NAMALWA (cell line): Measurements from ENCODE around the gene CAT.
"Not testable (repeated sequence)": the region's sequence is repeated elsewhere in the genome, so short reads cannot be mapped to it uniquely, and the experiment has no call there.

Experiments used
- DNase-seq: peaks from one replicate; pipeline ENCODE4 v3.0.0-alpha.2; 2015; ENCODE audit warnings: low spot score

The CAT gene

GRCh38 chr11:34438529-34439507 lies at the start of gene CAT:
Gene CAT (plus strand): TSS chr11:34438934. CDS start chr11:34439014, 80 bp downstream.
- DNase-seq, result peak; percentile 98

DNA sequence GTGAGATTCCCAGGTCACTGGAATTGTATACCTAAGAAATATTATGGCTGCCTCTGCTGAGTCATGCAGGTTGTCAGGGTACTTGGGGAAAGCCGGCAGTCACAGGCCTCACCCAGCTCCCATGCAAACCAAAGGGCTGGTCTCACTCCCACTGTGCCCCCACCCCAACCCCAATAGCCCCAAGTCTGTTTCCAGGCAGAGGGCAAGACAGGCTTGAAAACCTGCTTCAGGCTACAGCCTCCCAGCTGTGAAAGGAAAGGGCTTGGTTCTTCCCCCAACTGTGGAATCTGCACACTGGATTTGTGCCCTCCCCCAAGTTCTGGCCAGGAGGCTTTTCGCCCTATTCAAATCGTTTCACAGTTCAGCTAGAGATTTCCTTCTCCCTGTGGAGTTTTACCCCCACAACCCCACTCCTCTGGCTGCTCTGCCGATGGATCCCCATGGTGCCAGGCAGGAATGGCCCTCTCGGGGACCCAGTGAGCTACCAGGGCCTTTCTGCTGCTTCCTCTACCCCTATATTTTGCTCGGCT lies 43.9 kb upstream of the CAT start:
- no peak for DNase-seq

DNA sequence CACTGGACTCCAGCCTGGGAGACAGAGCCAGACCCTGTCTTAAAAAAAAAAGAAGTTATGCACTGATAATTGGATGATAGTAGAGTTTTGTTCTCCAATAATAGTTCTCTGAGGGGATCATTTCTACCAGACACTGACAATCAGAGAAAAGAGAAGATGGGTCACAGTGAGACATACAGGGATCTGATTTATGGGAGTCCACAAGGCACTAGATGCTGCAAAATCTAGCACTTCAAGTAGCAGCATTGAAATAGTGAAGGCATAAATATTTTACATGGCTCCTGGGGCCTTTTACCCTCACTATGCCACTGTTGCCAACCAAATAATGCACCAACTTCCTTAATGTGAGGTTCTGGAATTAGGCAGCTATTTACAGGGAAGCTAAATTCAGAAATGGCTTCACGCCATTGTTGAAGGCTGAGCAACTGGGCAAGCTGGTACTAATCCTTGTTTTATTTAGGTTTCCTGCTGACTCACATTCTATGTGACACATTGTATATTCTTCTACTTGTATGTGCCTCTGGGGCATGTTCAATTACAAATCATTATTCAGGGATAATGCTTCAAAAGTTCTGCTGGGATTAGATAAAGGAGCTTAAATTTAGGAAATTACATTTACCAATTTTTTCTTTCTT lies 42.7 kb upstream of the CAT start:
- no peak for DNase-seq

DNA sequence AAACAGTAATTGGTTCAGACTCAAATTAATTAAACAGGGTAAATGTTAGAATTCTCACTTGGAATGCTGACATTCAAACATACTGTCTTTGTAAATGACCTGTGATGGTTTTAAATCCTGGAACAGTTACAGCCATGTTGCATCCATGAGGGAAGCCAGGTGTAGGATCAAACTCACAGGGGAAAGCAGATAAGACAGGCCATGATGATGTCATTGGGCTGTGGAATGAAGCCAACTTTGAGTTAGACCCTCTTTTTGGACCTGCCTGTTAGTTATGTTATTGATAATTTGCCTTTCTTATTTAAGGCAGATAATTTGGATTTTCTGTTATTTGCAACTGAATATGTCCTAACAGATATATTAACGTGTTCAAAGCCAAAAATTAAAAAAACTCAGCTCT lies 41.6 kb upstream of the CAT start:
- no peak for DNase-seq

- DNase-seq, result no peak
Measured at GRCh38 chr11:34397811-34398210, 40.9 kb upstream of the CAT start.

DNA sequence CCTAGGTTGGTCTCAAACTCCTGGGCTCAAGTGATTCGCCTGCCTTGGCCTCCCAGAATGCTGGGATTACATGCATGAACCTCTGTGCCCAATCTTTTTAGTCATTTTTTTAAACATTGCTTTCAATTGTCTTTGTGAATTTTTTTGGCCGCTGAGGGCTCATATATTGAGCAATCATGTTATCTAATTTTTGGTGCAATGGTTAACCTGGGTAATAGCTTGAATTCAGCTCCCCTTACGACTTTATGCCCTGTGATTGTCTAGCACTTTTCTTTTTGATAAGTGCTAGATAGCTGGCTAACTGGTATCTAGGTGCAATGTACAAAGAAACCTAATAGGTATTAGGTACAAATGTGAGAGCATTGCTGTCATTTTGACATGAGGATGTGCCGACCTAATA lies 35.3 kb upstream of the CAT start:
- no peak for DNase-seq

DNA sequence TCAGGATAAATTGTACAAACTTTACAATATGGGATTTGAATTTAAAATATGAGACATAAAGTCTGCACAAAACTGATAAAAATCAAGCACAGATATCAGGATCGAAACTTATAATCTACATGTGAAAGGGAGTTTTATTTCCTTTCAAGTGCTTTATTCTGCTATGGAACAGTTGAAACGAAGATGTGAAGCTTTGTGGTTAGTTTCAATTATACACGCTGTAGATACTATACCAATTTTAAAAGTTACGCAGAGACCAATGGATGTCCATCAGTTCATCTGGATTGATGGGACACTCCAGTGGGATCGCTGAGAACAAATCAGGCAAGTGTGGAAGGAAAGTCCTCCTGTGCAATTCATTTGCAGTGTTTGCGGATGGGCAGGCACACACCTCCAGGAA lies 34.5 kb upstream of the CAT start:
- DNase-seq, result no peak

DNA sequence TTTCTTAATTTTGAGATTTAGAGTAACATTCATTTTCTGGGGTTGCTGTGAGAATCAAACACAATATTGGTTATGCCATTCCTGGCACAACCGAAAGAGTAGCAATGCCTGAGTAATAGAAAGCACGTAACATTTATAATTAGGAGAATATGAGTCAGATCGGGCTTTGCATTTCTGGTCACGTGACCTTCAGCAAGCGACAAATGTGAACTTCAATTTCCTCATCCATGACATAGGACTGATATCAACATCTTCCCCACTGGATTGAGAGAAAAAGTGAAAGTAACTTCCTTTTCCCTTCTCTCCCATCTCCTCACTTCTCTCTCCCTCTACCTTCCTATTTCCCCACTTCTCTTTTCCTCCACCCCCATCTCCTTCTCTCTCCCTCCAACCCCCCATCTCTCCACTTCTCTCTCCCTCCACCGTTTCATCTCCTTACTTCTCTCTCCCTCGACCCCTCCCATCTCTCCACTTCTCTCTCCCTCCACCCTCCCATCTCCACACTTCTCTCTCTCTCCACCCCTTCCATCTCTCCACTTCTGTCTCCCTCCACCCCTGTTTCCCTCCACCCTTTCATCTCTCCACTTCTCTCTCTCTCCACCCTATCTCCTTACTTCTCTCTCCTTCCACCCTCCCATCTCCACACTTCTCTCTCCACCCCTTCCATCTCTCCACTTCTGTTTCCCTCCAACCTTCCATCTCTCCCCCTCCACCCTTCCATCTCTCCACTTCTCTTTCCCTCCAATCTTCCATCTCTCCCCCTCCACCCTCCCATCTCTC lies 33.5 kb upstream of the CAT start:
- no peak for DNase-seq

- no peak for DNase-seq
Measured at GRCh38 chr11:34406413-34406812, 32.3 kb upstream of the CAT start.

- no peak for DNase-seq
Measured at GRCh38 chr11:34407121-34407813, 31.5 kb upstream of the CAT start.

- no peak for DNase-seq
Measured at GRCh38 chr11:34408580-34409172, 30.1 kb upstream of the CAT start.

- DNase-seq, result no peak
Measured at GRCh38 chr11:34411111-34411510, 27.6 kb upstream of the CAT start.

DNA sequence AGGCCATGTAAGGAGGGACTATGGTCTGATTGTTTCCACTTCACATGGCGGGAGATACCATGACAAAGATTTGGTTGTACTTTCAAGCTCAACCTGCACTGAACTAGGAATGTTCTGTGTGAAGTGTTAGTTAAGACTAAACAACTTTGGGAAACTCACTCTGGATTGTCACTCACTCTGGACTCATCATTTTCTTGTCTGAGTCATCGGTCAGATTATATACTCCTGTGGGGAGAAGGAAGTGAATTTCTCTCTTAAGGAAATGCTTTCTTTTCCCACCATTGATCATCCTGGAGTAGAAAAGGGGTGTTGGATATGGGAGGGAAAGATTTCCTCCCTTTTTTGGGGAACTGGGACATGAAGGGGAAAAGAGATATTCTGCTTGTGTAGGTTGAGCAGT lies 26.9 kb upstream of the CAT start:
- DNase-seq, result no peak

DNA sequence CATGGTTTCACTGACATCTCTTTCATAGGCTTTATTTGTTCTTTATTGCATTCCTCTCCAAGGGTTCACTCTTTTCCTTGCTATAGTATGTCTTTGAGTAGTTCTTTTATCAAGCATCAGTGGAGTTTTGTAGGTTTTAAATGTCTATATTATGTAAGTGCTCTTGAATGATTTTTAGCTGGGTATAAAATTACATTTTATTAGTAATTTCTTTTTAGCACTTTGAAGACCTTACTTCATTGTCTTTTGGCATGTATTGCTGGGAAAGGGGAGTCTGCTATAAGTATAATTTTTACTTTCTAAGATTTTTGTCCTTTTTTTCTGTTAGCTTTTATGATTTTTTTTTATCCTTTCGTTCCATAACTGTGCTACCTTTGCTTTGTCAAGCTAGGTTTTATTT lies 25.5 kb upstream of the CAT start:
- DNase-seq, result no peak

- DNase-seq, result no peak
Measured at GRCh38 chr11:34415538-34415937, 23.2 kb upstream of the CAT start.

GRCh38 chr11:34416088-34416487 lies 22.6 kb upstream of the CAT start:
- no peak for DNase-seq

GRCh38 chr11:34416766-34417165 lies 22.0 kb upstream of the CAT start:
- DNase-seq, result no peak

DNA sequence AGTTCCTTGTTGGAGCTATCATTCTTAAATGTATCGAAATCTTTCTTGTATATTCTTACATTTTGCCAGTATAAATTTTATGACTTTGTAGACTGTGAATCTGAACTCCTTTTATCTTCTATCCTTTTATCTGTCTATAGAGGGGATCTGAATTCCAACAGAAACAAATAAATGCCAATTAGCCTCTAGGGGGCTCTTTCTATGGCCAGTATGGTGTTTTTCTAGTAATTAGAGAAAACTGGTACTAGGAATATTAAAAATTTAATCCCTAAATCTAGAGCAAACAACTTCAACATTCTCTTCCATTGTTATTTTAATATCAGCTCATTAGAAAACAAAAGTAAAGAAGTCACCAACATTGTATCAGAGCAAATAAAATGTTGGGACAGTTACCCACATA lies 21.5 kb upstream of the CAT start:
- peak; percentile 13 for DNase-seq

DNA sequence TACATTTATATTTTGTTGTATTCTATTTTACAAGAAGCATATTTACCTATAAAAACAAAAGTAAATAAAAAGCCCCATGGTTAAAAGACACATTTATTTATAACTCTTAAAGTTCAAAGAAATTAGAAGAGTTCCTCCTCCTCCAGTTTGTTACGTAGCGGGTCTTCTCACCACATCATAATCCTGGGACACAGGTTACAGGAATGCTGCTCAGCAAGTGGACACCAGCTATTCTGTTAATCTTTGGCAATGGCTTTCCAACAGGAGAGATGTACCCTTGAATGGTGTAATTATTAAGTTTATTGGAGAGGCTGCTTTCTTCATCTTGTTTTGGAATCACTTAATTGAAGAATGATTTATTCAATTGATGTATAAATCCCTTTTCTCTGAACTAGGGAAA lies 19.6 kb upstream of the CAT start:
- no peak for DNase-seq

GRCh38 chr11:34423300-34423699 lies 15.4 kb upstream of the CAT start:
- DNase-seq, result no peak

GRCh38 chr11:34424826-34425225 lies 13.9 kb upstream of the CAT start:
- not testable (repeated sequence) for DNase-seq
